Neural progenitor cell (in vitro differentiated cells): ENCODE data around the gene NEAT1.

Experiments
- CTCF ChIP-seq: fragments of 200-600 bp; sonication (generic); IDR thresholded peaks from 2 replicates; pipeline ENCODE4 v1.5.1; 2017; ENCODE audit warnings: antibody characterized with exemption, mild to moderate bottlenecking
- EZH2 ChIP-seq: fragments of 200-600 bp; sonication (generic); IDR thresholded peaks from 2 replicates; pipeline ENCODE4 v1.6.1; 2017; ENCODE audit warnings: antibody characterized with exemption, mild to moderate bottlenecking, moderate library complexity
- EZH2phosphoT487 ChIP-seq: fragments of 200-600 bp; sonication (generic); IDR thresholded peaks from 2 replicates; pipeline ENCODE4 v1.6.1; 2017; ENCODE audit warnings: antibody characterized with exemption

DNA sequence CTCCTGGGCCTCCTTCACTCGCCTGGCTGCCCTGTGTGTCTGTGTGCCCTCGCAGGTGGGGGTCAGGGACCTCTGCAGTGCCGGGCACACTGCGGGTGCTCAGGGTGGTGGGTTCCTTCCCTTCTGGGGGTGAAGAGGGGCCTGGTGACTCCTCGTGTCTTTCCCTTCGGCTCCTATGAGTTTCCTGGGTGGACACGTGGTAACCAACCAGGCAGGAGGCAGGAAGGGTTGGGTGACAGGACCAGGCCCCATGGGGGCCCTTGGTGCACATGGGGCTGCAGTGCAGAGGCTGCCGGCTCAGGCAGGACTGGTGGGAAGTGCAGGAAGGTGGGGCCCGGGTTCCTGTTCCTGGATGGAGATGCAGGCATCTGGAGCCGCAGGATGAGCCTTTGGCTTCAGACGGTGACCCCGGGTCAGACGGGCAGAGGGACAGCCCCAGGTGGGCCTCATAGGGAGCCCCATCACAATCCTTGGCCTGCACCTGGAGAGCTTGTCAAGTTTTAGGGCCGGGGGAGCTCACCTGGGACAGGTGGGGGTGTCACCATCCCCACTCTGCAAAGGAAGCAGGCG is 26.6 kb upstream of the NEAT1 start:
- TF ChIP-seq CTCF (no peak), EZH2 (no peak), EZH2phosphoT487 (no peak)
